ENCODE data around the gene SRL.

- TF ChIP-seq, protein P1, sequence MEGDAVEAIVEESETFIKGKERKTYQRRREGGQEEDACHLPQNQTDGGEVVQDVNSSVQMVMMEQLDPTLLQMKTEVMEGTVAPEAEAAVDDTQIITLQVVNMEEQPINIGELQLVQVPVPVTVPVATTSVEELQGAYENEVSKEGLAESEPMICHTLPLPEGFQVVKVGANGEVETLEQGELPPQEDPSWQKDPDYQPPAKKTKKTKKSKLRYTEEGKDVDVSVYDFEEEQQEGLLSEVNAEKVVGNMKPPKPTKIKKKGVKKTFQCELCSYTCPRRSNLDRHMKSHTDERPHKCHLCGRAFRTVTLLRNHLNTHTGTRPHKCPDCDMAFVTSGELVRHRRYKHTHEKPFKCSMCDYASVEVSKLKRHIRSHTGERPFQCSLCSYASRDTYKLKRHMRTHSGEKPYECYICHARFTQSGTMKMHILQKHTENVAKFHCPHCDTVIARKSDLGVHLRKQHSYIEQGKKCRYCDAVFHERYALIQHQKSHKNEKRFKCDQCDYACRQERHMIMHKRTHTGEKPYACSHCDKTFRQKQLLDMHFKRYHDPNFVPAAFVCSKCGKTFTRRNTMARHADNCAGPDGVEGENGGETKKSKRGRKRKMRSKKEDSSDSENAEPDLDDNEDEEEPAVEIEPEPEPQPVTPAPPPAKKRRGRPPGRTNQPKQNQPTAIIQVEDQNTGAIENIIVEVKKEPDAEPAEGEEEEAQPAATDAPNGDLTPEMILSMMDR (CRISPR knock-in tag; IDR thresholded peaks at IDR 0.05), result no peak
- TF ChIP-seq ZBTB38 (CRISPR knock-in tag; IDR thresholded peaks at IDR 0.05) (no peak), ZNF224 (CRISPR knock-in tag; IDR thresholded peaks at IDR 0.05) (no peak), SSRP1 (CRISPR knock-in tag; IDR thresholded peaks at IDR 0.05) (no peak), THYN1 (CRISPR knock-in tag; IDR thresholded peaks at IDR 0.05; ENCODE audit: borderline replicate concordance, low read depth) (no peak), NFE2 (CRISPR knock-in tag; IDR thresholded peaks at IDR 0.05) (no peak), KDM1A (CRISPR knock-in tag; IDR thresholded peaks at IDR 0.05) (no peak), HDAC1 (CRISPR knock-in tag; IDR thresholded peaks at IDR 0.05) (no peak), NCOA5 (CRISPR knock-in tag; IDR thresholded peaks at IDR 0.05) (no peak), ISL2 (CRISPR knock-in tag; IDR thresholded peaks at IDR 0.05) (no peak), POLR2AphosphoS5 (IDR thresholded peaks at IDR 0.05; ENCODE audit: low read depth, low read length) (no peak), GABPA (IDR thresholded peaks at IDR 0.05; ENCODE audit: low read depth, low read length) (no peak), GABPA (CRISPR knock-in tag; IDR thresholded peaks at IDR 0.05; ENCODE audit: low read depth) (no peak), MXI1 (IDR thresholded peaks at IDR 0.05; ENCODE audit: borderline replicate concordance, low read depth, low read length) (no peak)
These were observed 2.2 kb downstream of the SRL start for GRCh38 chr16:4239682-4240175.

Data from HepG2 (cell line).